GM21723 (cell line): ENCODE data around the gene PLEKHM1.

Source experiments
- ATAC-seq: cut with Tn5 transposase; IDR thresholded peaks from one replicate; pipeline ENCODE4 v1.9.1; 2021; ENCODE audit warnings: mild to moderate bottlenecking, moderate library complexity; ENCODE audit not compliant: unreplicated experiment

Gene PLEKHM1

GRCh38 chr17:45428931-45429338 lies 61.6 kb downstream of the PLEKHM1 start:
- no peak for ATAC-seq

GRCh38 chr17:45428050-45428617 lies 62.4 kb downstream of the PLEKHM1 start:
- peak; percentile 50 for ATAC-seq

GRCh38 chr17:45427181-45427835 lies 63.2 kb downstream of the PLEKHM1 start:
- ATAC-seq, result no peak

- no peak for ATAC-seq
Observed at GRCh38 chr17:45426561-45426960, 64.0 kb downstream of the PLEKHM1 start.

GRCh38 chr17:45425984-45426413 lies 64.5 kb downstream of the PLEKHM1 start:
- ATAC-seq, result no peak

GRCh38 chr17:45425125-45425983 lies 65.2 kb downstream of the PLEKHM1 start:
- ATAC-seq, result no peak

- no peak for ATAC-seq
Observed at GRCh38 chr17:45424769-45425124, 65.8 kb downstream of the PLEKHM1 start.

GRCh38 chr17:45423975-45424335 lies 66.6 kb downstream of the PLEKHM1 start:
- no peak for ATAC-seq

- no peak for ATAC-seq
Observed at GRCh38 chr17:45423304-45423974, 67.1 kb downstream of the PLEKHM1 start.

GRCh38 chr17:45414990-45415881 lies 75.3 kb downstream of the PLEKHM1 start:
- no peak for ATAC-seq

- ATAC-seq, result no peak
Observed at GRCh38 chr17:45413498-45413923, 77.0 kb downstream of the PLEKHM1 start.

- no peak for ATAC-seq
Observed at GRCh38 chr17:45411348-45412105, 79.0 kb downstream of the PLEKHM1 start.

GRCh38 chr17:45410144-45411091 lies 80.1 kb downstream of the PLEKHM1 start:
- peak; percentile 57 for ATAC-seq

- no peak for ATAC-seq
Observed at GRCh38 chr17:45409659-45410076, 80.9 kb downstream of the PLEKHM1 start.

- ATAC-seq, result no peak
Observed at GRCh38 chr17:45408611-45409421, 81.7 kb downstream of the PLEKHM1 start.

- no peak for ATAC-seq
Observed at GRCh38 chr17:45406107-45406506, 84.4 kb downstream of the PLEKHM1 start.

GRCh38 chr17:45405250-45406086 lies 85.1 kb downstream of the PLEKHM1 start:
- no peak for ATAC-seq
